NCI-H524 (cell line): ENCODE data around the gene HOXB5.
A peak's percentile ranks its signal among the peaks of the same experiment; 100 is the strongest.

Source experiments
- DNase-seq, 2 experiments: peaks; one replicate each; lab custom pipeline; 2025; lab: John Stamatoyannopoulos, UW

HOXB5 gene

GRCh38 chr17:48615963-48616716 lies 22.6 kb upstream of the HOXB5 start:
- DNase-seq, result no peak

GRCh38 chr17:48615047-48615962 lies 21.7 kb upstream of the HOXB5 start, which contains the start of gene HOXB8:
Gene HOXB8 (minus strand): TSS chr17:48615292. CDS start chr17:48614704, 588 bp downstream.
- no peak for DNase-seq

GRCh38 chr17:48613862-48614694 lies 20.5 kb upstream of the HOXB5 start:
- DNase-seq, result peak in 1 of 2 experiments; percentile 46

GRCh38 chr17:48612854-48613691 lies 19.5 kb upstream of the HOXB5 start:
- peak in 1 of 2 experiments; percentile 56 for DNase-seq

- no peak for DNase-seq
Observed at GRCh38 chr17:48612456-48612853, 18.9 kb upstream of the HOXB5 start.

GRCh38 chr17:48611681-48612455 lies 18.3 kb upstream of the HOXB5 start:
- DNase-seq, result no peak

GRCh38 chr17:48611213-48611612 lies 17.6 kb upstream of the HOXB5 start:
- peak in 1 of 2 experiments; percentile 48 for DNase-seq

GRCh38 chr17:48610282-48611211 lies 17.0 kb upstream of the HOXB5 start, which contains the start of gene HOXB7:
Gene HOXB7 (minus strand): TSS chr17:48611017. CDS start chr17:48610918, 99 bp downstream.
- DNase-seq, result peak; percentile 56 to 67

GRCh38 chr17:48609759-48610281 lies 16.2 kb upstream of the HOXB5 start:
- no peak for DNase-seq

- no peak for DNase-seq
Observed at GRCh38 chr17:48609033-48609432, 15.5 kb upstream of the HOXB5 start.

GRCh38 chr17:48608494-48608834 lies 14.9 kb upstream of the HOXB5 start:
- no peak for DNase-seq

GRCh38 chr17:48606892-48607614 lies 13.5 kb upstream of the HOXB5 start:
- DNase-seq, result no peak

- no peak for DNase-seq
Observed at GRCh38 chr17:48605991-48606891, 12.7 kb upstream of the HOXB5 start.

- no peak for DNase-seq
Observed at GRCh38 chr17:48605409-48605919, 11.9 kb upstream of the HOXB5 start.

- DNase-seq, result no peak
Observed at GRCh38 chr17:48604770-48605329, 11.3 kb upstream of the HOXB5 start, which contains the start of gene HOXB6. Gene HOXB6 (minus strand): TSS chr17:48604986. CDS start chr17:48598150, 6,836 bp downstream.
